ENCODE data around the gene VCP.
"Not testable (repeated sequence)": the region's sequence is repeated elsewhere in the genome, so short reads cannot be mapped to it uniquely, and the experiment has no call there.

Gene VCP

DNA sequence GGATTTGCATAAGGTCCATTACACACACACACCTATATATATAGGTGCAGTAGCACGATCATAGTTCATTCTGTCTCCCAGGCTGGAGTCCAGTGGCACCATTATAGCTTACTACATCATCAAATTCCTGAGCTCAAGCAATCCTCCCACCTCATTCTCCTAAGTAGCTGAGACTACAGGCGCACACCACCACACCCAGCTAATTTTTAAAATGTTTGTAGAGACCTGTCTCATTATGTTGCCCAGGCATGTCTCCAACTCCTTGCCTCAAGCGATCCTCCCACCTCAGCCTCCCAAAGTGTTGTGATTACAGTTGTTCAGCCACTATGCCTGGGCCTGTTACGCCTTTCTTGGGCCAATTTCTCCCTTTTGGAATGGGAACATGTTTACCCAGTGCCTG lies 43.2 kb downstream of the VCP start:
- FAIRE-seq: no peak
- no peak for DNase-seq (ENCODE audit: insufficient read length)

DNA sequence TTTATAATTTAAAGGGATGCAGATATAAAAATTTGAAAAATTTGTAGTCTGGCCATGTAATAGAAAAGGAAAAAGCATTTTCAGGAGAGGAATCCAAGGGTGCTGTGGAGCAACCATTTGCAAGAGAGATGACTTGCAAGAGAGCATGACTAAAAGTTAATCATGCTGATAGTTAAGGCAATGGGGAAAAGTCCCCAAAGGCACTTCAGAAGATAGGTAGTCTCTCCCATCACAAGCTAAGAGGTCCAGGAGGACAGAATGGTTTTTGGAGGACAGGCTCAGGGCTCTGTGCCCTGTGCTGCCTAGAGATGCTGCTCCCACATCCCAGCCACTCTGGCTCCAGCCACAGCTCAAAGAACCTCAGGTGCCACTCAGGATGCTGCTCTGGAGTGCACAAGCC lies 44.1 kb downstream of the VCP start:
- no peak for FAIRE-seq
- TF ChIP-seq POLR2A (IDR thresholded peaks at IDR 0.05; ENCODE audit: low read depth, low read length) (no peak), POLR2AphosphoS5 (IDR thresholded peaks at IDR 0.05; ENCODE audit: low read depth, low read length) (no peak), TAF1 (IDR thresholded peaks at IDR 0.05; ENCODE audit: borderline replicate concordance, low read depth, low read length) (no peak)
- DNase-seq (ENCODE audit: insufficient read length): no peak

More for the DNA sequence above, 43.2 kb downstream of the VCP start:
- TF ChIP-seq POLR2AphosphoS5 (IDR thresholded peaks at IDR 0.05; ENCODE audit: low read depth, low read length) (no peak), TAF1 (IDR thresholded peaks at IDR 0.05; ENCODE audit: borderline replicate concordance, low read depth, low read length) (no peak)

DNA sequence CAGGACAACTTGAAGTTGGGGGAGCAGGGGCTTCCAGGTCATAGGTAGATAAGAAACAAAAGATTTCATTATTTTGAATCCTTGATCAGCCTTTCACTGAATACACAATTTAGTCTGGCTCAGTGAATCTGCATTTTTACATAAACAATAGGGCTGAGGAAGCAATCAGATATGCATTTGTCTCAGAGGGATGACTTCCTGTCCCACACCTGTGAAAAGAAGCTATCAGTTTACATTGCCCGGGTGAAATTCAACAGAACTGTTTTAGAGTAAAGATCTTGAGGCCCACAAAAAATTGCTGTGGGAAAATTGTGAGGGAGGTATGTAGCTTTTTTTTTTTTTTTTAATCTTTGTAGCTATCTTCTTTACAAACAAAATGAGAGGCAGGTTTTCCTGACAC lies 44.6 kb downstream of the VCP start:
- TF ChIP-seq TAF1 (IDR thresholded peaks at IDR 0.05; ENCODE audit: borderline replicate concordance, low read depth, low read length) (no peak), POLR2AphosphoS5 (IDR thresholded peaks at IDR 0.05; ENCODE audit: low read depth, low read length) (no peak), POLR2A (IDR thresholded peaks at IDR 0.05; ENCODE audit: low read depth, low read length) (no peak)
- FAIRE-seq (no peak), DNase-seq (ENCODE audit: insufficient read length) (no peak)

DNA sequence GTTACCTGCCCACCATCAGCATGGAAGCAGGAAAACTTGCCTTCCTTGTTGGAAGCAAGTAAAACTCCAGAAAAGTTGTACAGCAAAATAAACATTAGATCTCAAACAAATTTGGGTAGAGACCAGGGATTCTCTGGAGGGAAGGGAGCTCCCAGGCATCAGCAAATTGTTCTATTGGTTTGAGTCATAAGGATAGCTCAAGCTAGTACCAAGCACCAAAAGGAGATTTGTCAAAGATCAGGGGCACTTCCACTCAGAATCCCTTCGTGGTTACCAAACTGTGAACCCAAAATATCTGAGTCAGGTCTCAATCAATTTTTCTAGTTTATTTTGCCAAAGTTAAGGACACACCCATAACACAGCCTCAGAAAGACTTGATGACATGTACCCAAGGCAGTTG lies 45.1 kb downstream of the VCP start:
- TF ChIP-seq TAF1 (IDR thresholded peaks at IDR 0.05; ENCODE audit: borderline replicate concordance, low read depth, low read length) (no peak), POLR2AphosphoS5 (IDR thresholded peaks at IDR 0.05; ENCODE audit: low read depth, low read length) (no peak), POLR2A (IDR thresholded peaks at IDR 0.05; ENCODE audit: low read depth, low read length) (no peak)
- FAIRE-seq: no peak

DNA sequence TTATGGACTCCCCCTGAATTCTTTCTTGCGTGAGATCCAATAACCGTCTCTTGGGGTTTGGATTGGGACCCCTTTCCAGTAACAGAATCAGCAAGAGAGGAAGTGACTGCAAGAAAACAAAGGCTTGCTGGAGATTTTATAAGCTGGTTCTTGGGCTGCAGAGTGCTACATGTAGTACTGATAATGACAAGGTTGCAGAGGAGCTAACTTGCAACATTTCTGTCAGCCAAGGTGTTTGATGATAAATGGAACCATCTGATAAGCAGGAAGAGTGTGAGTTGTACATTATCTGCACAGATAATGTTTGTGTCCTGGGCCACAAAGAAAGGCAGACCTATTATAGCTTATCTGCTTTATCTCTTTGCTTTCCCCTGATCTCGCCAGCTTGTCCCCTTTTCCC lies 45.8 kb downstream of the VCP start:
- TF ChIP-seq TAF1 (IDR thresholded peaks at IDR 0.05; ENCODE audit: borderline replicate concordance, low read depth, low read length) (no peak), POLR2A (IDR thresholded peaks at IDR 0.05; ENCODE audit: low read depth, low read length) (no peak), POLR2AphosphoS5 (IDR thresholded peaks at IDR 0.05; ENCODE audit: low read depth, low read length) (no peak)
- DNase-seq (ENCODE audit: insufficient read length): no peak
- FAIRE-seq: no peak

More for the DNA sequence above, 45.1 kb downstream of the VCP start:
- no peak for DNase-seq (ENCODE audit: insufficient read length)

DNA sequence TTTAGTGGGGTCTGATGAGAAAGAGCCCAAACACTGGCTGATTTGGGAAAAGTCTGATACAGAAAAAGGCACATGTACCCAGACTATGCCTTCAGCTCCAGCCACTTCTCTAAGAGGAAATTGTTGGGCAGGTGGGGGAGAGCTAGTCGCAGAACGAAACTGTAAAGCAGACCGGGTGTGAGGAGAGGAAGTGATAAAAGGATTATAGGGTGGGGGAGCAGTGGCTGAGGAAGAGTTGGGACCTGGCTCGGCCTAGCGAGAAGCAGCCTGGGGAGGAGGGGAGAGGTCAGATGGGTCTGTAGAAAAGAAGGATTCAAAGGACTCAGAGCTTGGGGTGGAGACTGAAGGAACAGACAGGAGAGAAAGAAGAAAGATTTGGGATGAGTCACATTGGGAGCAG lies 49.0 kb downstream of the VCP start:
- not testable (repeated sequence) for DNase-seq (ENCODE audit: insufficient read length)

DNA sequence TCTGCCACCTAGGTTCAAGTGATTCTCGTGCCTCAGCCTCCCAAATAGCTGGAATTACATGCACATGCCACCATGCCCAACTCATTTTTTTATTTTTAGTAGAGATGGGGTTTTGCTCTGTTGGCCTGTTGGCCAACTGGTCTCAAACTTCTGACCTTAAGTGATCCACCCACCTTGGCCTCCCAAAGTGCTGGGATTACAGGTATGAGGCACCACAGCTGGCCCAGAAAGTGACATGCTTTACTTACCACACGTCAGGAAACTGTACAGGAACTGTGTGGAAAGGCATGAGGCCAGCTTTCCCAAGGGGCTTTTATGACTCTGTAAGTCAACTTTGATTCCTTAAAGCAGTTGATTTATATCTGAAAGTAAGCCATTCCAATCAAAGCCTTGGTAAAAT lies 57.9 kb downstream of the VCP start:
- FAIRE-seq: no peak
- no peak for DNase-seq (ENCODE audit: insufficient read length)
- TF ChIP-seq POLR2AphosphoS5 (IDR thresholded peaks at IDR 0.05; ENCODE audit: low read depth, low read length) (no peak), POLR2A (IDR thresholded peaks at IDR 0.05; ENCODE audit: low read depth, low read length) (no peak), TAF1 (IDR thresholded peaks at IDR 0.05; ENCODE audit: borderline replicate concordance, low read depth, low read length) (no peak)

More for the DNA sequence above, 49.0 kb downstream of the VCP start:
- not testable (repeated sequence) for FAIRE-seq

DNA sequence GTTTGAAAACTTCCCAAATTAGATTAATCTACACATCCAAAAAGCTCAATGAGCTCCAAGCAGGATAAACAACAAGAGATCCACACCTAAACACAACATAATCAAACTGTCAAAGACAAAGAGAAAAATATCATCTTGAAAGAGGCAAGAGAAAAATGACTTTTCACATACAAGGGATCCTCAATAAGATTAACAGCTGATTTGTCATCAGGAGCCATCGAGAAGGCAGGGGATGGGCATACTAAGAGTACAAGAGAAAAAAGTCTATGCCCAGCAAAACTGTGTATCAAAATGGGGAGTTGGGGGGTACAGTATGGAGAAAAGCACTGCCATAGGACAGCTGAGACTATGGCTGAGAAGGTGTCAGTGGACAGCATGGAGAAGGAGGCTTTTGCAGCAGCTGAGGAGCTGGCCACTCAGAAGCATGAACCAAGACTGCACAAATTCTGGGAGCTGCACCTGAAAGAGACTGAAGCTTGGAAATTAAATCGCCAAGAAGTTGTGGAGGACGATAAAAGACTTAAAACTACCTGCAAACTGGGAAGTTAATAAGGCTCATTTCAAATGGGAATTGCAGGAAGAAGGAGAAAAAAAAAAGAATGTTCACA lies 62.0 kb downstream of the VCP start:
- no peak for DNase-seq (ENCODE audit: insufficient read length)
- FAIRE-seq: no peak
- TF ChIP-seq POLR2AphosphoS5 (IDR thresholded peaks at IDR 0.05; ENCODE audit: low read depth, low read length) (no peak), TAF1 (IDR thresholded peaks at IDR 0.05; ENCODE audit: borderline replicate concordance, low read depth, low read length) (no peak), POLR2A (IDR thresholded peaks at IDR 0.05; ENCODE audit: low read depth, low read length) (no peak)
